Mammary epithelial cell (primary cell): ENCODE data around the gene MAPK9.

Experiments used
- EZH2 ChIP-seq: IDR thresholded peaks from 2 replicates; pipeline ENCODE4 v1.6.1; 2012; ENCODE audit warnings: low read length, inconsistent platforms, borderline replicate concordance
- TF ChIP-seq, protein P1 (sequence below), 2 donors: IDR thresholded peaks in 1 of 2; conservative IDR thresholded peaks in 1 of 2; 2 replicates each; pipeline ENCODE4 v1.5.1; 2011 to 2012; ENCODE audit warnings: inconsistent platforms in 2 of 2, low read length in 2 of 2, mild to moderate bottlenecking in 2 of 2, control low read depth in 1 of 2, low read depth in 1 of 2; ENCODE audit not compliant: insufficient read depth in 1 of 2; ENCODE audit errors: extremely low read depth in 1 of 2

DNA sequence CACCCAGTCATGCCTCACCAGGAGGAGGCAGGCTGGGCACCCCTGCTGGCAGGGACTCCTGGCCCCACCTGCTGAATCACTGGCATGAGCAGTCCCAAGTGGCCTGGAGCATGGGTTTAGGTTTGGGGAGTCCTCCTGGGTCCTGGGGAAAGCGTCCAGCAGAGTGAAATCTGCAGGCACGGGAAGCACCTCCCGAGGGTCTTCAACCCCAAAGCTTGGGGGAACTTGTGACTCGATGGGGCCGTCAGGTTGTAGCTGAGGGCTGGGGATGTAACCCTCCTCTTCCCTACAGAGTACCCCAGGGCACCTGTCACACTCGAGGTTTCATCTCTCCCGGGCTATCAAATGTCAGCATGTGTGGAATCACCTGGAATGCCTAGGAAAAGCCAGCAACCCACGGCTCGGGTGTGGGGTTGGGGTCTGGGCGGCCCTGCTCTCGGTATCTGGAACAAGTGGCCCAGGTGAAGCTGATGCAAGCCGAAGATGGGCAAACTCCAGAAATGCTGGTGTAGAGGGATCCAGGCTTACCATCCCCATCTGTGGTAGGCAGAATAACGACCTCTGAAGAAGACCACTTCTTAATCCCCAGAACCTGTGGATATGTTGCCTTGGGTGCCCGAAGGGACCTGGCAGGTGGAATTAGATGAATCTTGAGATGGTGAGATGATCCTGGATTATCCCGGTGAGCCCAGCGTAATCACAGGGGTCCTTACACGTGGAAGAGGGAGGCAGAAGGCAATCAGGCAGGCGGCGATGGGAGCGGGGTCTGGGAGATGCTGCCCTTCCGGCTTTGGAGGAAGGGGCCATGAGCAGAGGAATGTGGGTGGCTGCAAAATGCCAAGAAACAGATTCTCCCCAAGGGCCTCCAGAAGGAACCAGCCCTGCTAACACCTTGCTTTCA is 76.8 kb downstream of the MAPK9 start:
- TF ChIP-seq, protein P1, sequence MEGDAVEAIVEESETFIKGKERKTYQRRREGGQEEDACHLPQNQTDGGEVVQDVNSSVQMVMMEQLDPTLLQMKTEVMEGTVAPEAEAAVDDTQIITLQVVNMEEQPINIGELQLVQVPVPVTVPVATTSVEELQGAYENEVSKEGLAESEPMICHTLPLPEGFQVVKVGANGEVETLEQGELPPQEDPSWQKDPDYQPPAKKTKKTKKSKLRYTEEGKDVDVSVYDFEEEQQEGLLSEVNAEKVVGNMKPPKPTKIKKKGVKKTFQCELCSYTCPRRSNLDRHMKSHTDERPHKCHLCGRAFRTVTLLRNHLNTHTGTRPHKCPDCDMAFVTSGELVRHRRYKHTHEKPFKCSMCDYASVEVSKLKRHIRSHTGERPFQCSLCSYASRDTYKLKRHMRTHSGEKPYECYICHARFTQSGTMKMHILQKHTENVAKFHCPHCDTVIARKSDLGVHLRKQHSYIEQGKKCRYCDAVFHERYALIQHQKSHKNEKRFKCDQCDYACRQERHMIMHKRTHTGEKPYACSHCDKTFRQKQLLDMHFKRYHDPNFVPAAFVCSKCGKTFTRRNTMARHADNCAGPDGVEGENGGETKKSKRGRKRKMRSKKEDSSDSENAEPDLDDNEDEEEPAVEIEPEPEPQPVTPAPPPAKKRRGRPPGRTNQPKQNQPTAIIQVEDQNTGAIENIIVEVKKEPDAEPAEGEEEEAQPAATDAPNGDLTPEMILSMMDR (conservative IDR thresholded peaks at IDR 0.05 in 1 of 2, IDR thresholded peaks at IDR 0.05 in 1 of 2; ENCODE audit: extremely low read depth in 1 of 2, insufficient read depth in 1 of 2, low read depth in 1 of 2, low read length in 2 of 2): no peak
- TF ChIP-seq EZH2: no peak
